A549 (cell line): Measurements from ENCODE around the gene TAF3. TPM values are rescaled to one million over a fixed set of nuclear protein-coding genes. Genes with fewer than 3 reads are reported as not detected.

Source experiments
- ATAC-seq, 2 experiments: fragments of 200-7000 bp in 1 of 2; fragments of >200 bp in 1 of 2; cut with Nextera tagmentation in 1 of 2; cut with Tn5 transposase in 1 of 2; 3 replicates each; pipeline versions ENCODE4 v1.8.0 to v1.9.1; 2018 to 2020; ENCODE audit warnings: mild to moderate bottlenecking in 1 of 2, moderate library complexity in 1 of 2
- CTCF ChIA-PET: fragments of 300-600 bp; sonication (Branson Sonifier 250); formaldehyde crosslinking; extraction: SDS; loops from one replicate; lab custom pipeline; 2021; ENCODE audit warnings: antibody characterized with exemption, inconsistent platforms; lab: Yijun Ruan, JAX
- POLR2A ChIA-PET: fragments of 350-600 bp; formaldehyde crosslinking; extraction: SDS; loops from one replicate; lab custom pipeline; 2021; ENCODE audit warnings: antibody characterized with exemption, inconsistent platforms; lab: Yijun Ruan, JAX
- DNase-seq, 2 experiments: peaks; one replicate each; pipeline versions ENCODE4 v3.0.0 to v3.0.0-alpha.2; 2011 to 2016; ENCODE audit warnings: low read depth in 1 of 2, low spot score in 1 of 2
- FAIRE-seq: peaks from 2 replicates; lab custom pipeline; 2011; peaks lifted over from hg19 to GRCh38; lab: Jason Lieb, UNC
- H3K27ac ChIP-seq, 2 experiments: fragments of >200 bp; sonication (Bioruptor Twin); formaldehyde crosslinking; 3 replicates each; pipeline ENCODE4 v1.5.1; 2016 to 2017
- H3K4me1 ChIP-seq: fragments of >200 bp; sonication (Bioruptor Twin); formaldehyde crosslinking; 3 replicates; pipeline ENCODE4 v1.6.1; 2016
- H3K4me2 ChIP-seq: fragments of >200 bp; sonication (Bioruptor Twin); formaldehyde crosslinking; 3 replicates; pipeline ENCODE4 v1.6.1; 2016
- H3K4me3 ChIP-seq: fragments of >200 bp; sonication (Bioruptor Twin); formaldehyde crosslinking; 3 replicates; pipeline ENCODE4 v1.5.1; 2016
- H3K9me3 ChIP-seq: fragments of >200 bp; sonication (Bioruptor Twin); formaldehyde crosslinking; 3 replicates; pipeline ENCODE4 v1.6.1; 2016
- CBX2 ChIP-seq: fragments of 200-600 bp; sonication (generic); IDR thresholded peaks from 2 replicates; pipeline ENCODE4 v1.6.1; 2016; ENCODE audit warnings: low read depth, mild to moderate bottlenecking, borderline replicate concordance
- CEBPB ChIP-seq, 2 experiments: fragments of >200 bp in 1 of 2; sonication (Bioruptor Twin) in 1 of 2; formaldehyde crosslinking in 1 of 2; IDR thresholded peaks; 2 replicates each; pipeline ENCODE4 v1.6.1; 2012 to 2016
- EHMT2 ChIP-seq: fragments of 200-600 bp; sonication (generic); IDR thresholded peaks from 2 replicates; pipeline ENCODE4 v1.6.1; 2016; ENCODE audit warnings: antibody characterized with exemption, low read depth, mild to moderate bottlenecking, moderate library complexity
- FOSL2 ChIP-seq, 2 experiments: fragments of 450-650 bp in 1 of 2; fragments of >200 bp in 1 of 2; sonication (Bioruptor Twin) in 1 of 2; formaldehyde crosslinking; IDR thresholded peaks; 2 replicates each; pipeline versions ENCODE4 v1.5.0 to v1.6.1; 2016 to 2020; ENCODE audit warnings: mild to moderate bottlenecking in 1 of 2, moderate library complexity in 1 of 2
- GATA3 ChIP-seq: IDR thresholded peaks from 2 replicates; pipeline ENCODE4 v1.6.1; 2012; ENCODE audit warnings: borderline replicate concordance
- KDM5A ChIP-seq: fragments of 200-600 bp; sonication (generic); IDR thresholded peaks from 2 replicates; pipeline ENCODE4 v1.6.1; 2016; ENCODE audit warnings: antibody characterized with exemption, mild to moderate bottlenecking
- MAFK ChIP-seq: fragments of 450-650 bp; IDR thresholded peaks from 2 replicates; pipeline ENCODE4 v1.6.1; 2014; ENCODE audit not compliant: partially characterized antibody
- NR3C1 ChIP-seq: fragments of >200 bp; sonication (Bioruptor Twin); formaldehyde crosslinking; IDR thresholded peaks from 3 replicates; pipeline ENCODE4 v1.6.1; 2017
- POLR2AphosphoS2 ChIP-seq: conservative IDR thresholded peaks from 2 replicates; pipeline ENCODE4 v1.6.1; 2012; ENCODE audit warnings: low read length, improper control_type of control experiment, inconsistent platforms
- RARB ChIP-seq: fragments of 250-450 bp; sonication (Bioruptor Pico); IDR thresholded peaks from 2 replicates; pipeline ENCODE4 v1.8.0; 2021; ENCODE audit warnings: mild to moderate bottlenecking, moderate library complexity
- RCOR1 ChIP-seq: fragments of 150-350 bp; IDR thresholded peaks from 2 replicates; pipeline ENCODE4 v1.6.1; 2014; ENCODE audit warnings: antibody characterized with exemption, low read length, low read depth
- RNF2 ChIP-seq: fragments of 200-600 bp; sonication (generic); IDR thresholded peaks from 2 replicates; pipeline ENCODE4 v1.6.1; 2016; ENCODE audit warnings: low read depth, mild to moderate bottlenecking, antibody characterized with exemption, moderate library complexity, borderline replicate concordance
- SREBF2 ChIP-seq: fragments of 450-650 bp; IDR thresholded peaks from 2 replicates; pipeline ENCODE4 v1.6.1; 2014; ENCODE audit warnings: mild to moderate bottlenecking, moderate library complexity
- TP53 ChIP-seq: fragments of 250-450 bp; sonication (Bioruptor Pico); IDR thresholded peaks from 2 replicates; pipeline ENCODE4 v1.5.0; 2021; ENCODE audit warnings: mild to moderate bottlenecking, moderate library complexity
- ZC3H11A ChIP-seq: fragments of 450-650 bp; IDR thresholded peaks from 2 replicates; pipeline ENCODE4 v1.6.1; 2014; ENCODE audit warnings: antibody characterized with exemption, mild to moderate bottlenecking
- ZSCAN20 ChIP-seq: fragments of 250-450 bp; sonication (Bioruptor Pico); IDR thresholded peaks from 2 replicates; pipeline ENCODE4 v1.8.0; 2022; ENCODE audit warnings: mild to moderate bottlenecking, moderate library complexity
- WGBS: methylation state at CpG from one replicate; pipeline ENCODE4 v1.1.6; 2017; ENCODE audit errors: missing lambda C conversion rate; 5-methylcytosine and 5-hydroxymethylcytosine counted together
- polyA plus RNA-seq, 4 experiments: library from polyadenylated mRNA; depleted of rRNA in 3 of 4; stranded (reverse); fragments of >200 nt; fragmentation: RNase III in 1 of 4; extraction: RNeasy Plus Mini Kit Qiagen cat#74134 plus additional on column Dnase treatment in 1 of 4; gene quantifications; 2 replicates in 3 of 4; 3 replicates in 1 of 4; pipeline ENCODE4 v1.2.3, GENCODE V29; 2011 to 2017
- TF ChIP-seq, protein P1 (sequence below): IDR thresholded peaks from 2 replicates; pipeline ENCODE4 v1.6.1; 2012
- TF ChIP-seq, protein P2 (sequence below): fragments of 250-450 bp; sonication (Bioruptor Pico); IDR thresholded peaks from 2 replicates; pipeline ENCODE4 v1.5.0; 2020; ENCODE audit warnings: low read depth, mild to moderate bottlenecking, moderate library complexity
- TF ChIP-seq, protein P3 (sequence below): IDR thresholded peaks from 2 replicates; pipeline ENCODE4 v1.6.1; 2012; ENCODE audit warnings: low read depth, borderline replicate concordance
- TF ChIP-seq, protein P4 (sequence below): fragments of >200 bp; sonication (Bioruptor Twin); formaldehyde crosslinking; IDR thresholded peaks from 3 replicates; pipeline ENCODE4 v1.5.1; 2016
- TF ChIP-seq, protein P5 (sequence below): fragments of 200-600 bp; sonication (generic); IDR thresholded peaks from 2 replicates; pipeline ENCODE4 v1.6.1; 2016; ENCODE audit warnings: antibody characterized with exemption, mild to moderate bottlenecking, moderate library complexity

Gene TAF3
- polyA plus RNA-seq, 2 of the 4 experiments (the other 2 are of a cell fraction): 5.7 to 6.1 TPM

DNA sequence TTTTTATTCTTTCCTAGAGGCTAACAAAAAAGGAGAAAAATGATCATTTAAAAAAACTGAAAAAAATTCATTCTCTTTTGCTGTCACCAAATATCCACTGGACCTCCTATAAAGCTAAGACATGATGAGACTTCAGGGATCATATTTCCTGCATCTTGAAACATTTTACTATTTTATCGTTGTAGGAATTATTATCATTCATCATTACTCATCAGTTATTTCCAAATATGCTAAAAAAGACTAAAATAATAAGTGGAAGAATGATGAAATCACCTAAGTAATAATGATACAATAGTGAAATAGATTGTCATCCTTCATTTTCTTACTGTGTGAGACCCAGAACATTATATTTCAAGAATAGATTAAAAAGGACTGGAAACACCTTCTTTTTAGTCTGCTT lies 28.3 kb downstream of the TAF3 start (continued):
- TF ChIP-seq, protein P1, sequence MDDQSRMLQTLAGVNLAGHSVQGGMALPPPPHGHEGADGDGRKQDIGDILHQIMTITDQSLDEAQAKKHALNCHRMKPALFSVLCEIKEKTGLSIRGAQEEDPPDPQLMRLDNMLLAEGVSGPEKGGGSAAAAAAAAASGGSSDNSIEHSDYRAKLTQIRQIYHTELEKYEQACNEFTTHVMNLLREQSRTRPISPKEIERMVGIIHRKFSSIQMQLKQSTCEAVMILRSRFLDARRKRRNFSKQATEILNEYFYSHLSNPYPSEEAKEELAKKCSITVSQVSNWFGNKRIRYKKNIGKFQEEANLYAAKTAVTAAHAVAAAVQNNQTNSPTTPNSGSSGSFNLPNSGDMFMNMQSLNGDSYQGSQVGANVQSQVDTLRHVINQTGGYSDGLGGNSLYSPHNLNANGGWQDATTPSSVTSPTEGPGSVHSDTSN: no peak
- TF ChIP-seq MAFK: no peak
- TF ChIP-seq, protein P2, sequence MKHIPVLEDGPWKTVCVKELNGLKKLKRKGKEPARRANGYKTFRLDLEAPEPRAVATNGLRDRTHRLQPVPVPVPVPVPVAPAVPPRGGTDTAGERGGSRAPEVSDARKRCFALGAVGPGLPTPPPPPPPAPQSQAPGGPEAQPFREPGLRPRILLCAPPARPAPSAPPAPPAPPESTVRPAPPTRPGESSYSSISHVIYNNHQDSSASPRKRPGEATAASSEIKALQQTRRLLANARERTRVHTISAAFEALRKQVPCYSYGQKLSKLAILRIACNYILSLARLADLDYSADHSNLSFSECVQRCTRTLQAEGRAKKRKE: no peak
- TF ChIP-seq KDM5A: no peak
- TF ChIP-seq RCOR1: no peak
- no peak for TF ChIP-seq CBX2
- no peak for TF ChIP-seq FOSL2 (IDR thresholded peaks at IDR 0.05)
- no peak for TF ChIP-seq FOSL2 (CRISPR knock-in tag; IDR thresholded peaks at IDR 0.05)
- TF ChIP-seq, all 56 proteins: peak for 0

DNA sequence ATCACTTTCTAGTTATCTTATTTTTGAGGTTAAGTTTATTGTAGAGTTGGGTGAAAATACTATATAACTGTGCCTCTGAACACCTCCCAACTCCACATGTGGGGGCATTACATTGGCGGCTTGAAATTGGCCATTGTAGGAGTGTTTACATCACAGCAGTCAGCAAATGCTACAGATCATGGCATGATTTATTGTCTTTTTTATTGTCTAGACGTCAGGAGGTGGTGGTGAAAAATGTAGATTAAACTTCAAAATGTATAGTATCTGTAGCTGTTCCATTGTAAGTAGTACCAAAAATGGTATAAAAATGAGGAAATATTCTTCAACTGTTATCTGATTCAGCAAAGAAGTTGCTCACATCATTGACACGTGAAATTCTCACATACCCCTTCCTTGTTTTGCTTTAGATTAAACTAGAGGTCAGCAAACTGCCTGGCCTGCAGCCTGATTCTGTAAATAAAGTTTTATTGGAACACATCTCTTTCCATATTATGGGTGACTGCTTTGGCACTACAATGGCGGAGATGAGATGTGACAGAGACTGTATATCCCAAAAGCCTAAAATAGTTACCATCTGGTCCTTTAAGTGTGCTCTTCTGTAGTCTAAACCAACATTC lies 35.0 kb downstream of the TAF3 start:
- H3K4me3 ChIP-seq: no peak overlapping the region
- ChIA-PET CTCF (interaction anchor here (1.6 kb wide), 1 partner anchor 328 kb away, joined by 4 read pairs; no protein-coding TSS in a partner anchor), POLR2A (no interaction called here)
- H3K9me3 ChIP-seq: no peaks in the 10 kb centered on the region
- WGBS: 69% methylated on average over 4 of the region's 4 CpGs
- H3K27ac ChIP-seq: no peak overlapping the region
- no peak for DNase-seq
- no peak for FAIRE-seq
- TF ChIP-seq RNF2: no peak
- TF ChIP-seq, protein P3, sequence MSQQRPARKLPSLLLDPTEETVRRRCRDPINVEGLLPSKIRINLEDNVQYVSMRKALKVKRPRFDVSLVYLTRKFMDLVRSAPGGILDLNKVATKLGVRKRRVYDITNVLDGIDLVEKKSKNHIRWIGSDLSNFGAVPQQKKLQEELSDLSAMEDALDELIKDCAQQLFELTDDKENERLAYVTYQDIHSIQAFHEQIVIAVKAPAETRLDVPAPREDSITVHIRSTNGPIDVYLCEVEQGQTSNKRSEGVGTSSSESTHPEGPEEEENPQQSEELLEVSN: no peak
- peaks cover 28% of the 10 kb centered on the region for H3K4me1 ChIP-seq
- peak overlapping the region; percentile 15; the same call in 2 of the 3 replicates for H3K4me2 ChIP-seq
- ATAC-seq: no peak

DNA sequence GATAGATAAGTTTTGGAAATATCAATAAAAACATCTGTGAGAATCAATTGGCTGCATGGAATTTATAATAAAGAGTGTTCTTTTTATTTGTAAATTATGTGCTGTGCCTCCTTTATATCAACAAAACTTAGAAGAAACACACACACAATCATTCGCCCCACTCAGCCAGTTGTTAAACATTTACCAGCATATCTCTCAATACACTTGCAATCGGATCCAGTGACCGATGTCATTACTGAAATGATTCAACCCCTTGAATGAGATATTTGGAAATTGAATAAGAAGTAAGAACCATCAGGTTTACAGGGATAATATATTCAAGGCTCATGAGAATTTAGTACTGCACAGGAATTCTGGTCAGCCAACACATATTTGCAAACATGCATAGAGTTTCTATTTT lies 35.6 kb downstream of the TAF3 start:
- Histone ChIP-seq H3K4me3 (no peak overlapping the region), H3K4me2 (peak overlapping the region; percentile 15; the same call in 2 of the 3 replicates), H3K27ac (no peak overlapping the region), H3K4me1 (peaks cover 28% of the 10 kb centered on the region), H3K9me3 (no peaks in the 10 kb centered on the region)
- WGBS: 22% methylated on average over 3 of the region's 3 CpGs
- DNase-seq: no peak
- TF ChIP-seq GATA3 (no peak), NR3C1 (no peak)
- FAIRE-seq: no peak
- ATAC-seq: no peak
- ChIA-PET CTCF (interaction anchor here (1.6 kb wide), 1 partner anchor 328 kb away, joined by 4 read pairs; no protein-coding TSS in a partner anchor), POLR2A (no interaction called here)

DNA sequence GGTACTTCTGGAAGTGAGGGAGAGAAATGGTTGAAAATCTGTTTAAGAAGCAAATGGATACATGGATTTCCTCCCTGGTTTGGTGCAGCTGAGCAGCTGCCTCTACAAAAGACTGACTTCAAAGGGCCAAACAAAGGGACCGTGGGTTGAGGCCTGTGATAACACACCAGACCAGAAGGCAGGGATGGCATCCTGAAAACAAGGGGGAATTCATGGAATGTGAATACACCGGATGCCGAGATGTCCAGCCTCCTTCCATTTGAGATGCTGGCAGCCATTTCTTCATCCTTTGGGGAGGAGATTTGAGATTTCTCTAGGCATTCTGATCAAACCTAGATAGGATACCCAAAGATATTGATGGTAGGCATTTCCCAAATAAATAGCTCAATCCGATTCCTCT lies 36.9 kb downstream of the TAF3 start:
- CTCF ChIA-PET: interaction anchor here (0.6 to 0.7 kb wide), 2 partner anchors 168 to 217 kb away, joined by 3 to 5 read pairs; no protein-coding TSS in a partner anchor
- ATAC-seq (no peak), DNase-seq (no peak), FAIRE-seq (no peak)
- H3K27ac ChIP-seq: no peak overlapping the region
- peaks cover 6% of the 10 kb centered on the region; the same call in 1 of the 3 replicates for H3K9me3 ChIP-seq
- POLR2A ChIA-PET: no interaction called here
- H3K4me3 ChIP-seq: no peak overlapping the region
- TF ChIP-seq, protein P4, sequence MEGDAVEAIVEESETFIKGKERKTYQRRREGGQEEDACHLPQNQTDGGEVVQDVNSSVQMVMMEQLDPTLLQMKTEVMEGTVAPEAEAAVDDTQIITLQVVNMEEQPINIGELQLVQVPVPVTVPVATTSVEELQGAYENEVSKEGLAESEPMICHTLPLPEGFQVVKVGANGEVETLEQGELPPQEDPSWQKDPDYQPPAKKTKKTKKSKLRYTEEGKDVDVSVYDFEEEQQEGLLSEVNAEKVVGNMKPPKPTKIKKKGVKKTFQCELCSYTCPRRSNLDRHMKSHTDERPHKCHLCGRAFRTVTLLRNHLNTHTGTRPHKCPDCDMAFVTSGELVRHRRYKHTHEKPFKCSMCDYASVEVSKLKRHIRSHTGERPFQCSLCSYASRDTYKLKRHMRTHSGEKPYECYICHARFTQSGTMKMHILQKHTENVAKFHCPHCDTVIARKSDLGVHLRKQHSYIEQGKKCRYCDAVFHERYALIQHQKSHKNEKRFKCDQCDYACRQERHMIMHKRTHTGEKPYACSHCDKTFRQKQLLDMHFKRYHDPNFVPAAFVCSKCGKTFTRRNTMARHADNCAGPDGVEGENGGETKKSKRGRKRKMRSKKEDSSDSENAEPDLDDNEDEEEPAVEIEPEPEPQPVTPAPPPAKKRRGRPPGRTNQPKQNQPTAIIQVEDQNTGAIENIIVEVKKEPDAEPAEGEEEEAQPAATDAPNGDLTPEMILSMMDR: no peak
- TF ChIP-seq TP53 (no peak), EHMT2 (no peak), ZC3H11A (no peak), POLR2AphosphoS2 (no peak), CEBPB (IDR thresholded peaks at IDR 0.05) (no peak), ZSCAN20 (CRISPR knock-in tag) (no peak), RARB (no peak), SREBF2 (no peak)
- TF ChIP-seq, protein P3: no peak
- TF ChIP-seq, protein P5, sequence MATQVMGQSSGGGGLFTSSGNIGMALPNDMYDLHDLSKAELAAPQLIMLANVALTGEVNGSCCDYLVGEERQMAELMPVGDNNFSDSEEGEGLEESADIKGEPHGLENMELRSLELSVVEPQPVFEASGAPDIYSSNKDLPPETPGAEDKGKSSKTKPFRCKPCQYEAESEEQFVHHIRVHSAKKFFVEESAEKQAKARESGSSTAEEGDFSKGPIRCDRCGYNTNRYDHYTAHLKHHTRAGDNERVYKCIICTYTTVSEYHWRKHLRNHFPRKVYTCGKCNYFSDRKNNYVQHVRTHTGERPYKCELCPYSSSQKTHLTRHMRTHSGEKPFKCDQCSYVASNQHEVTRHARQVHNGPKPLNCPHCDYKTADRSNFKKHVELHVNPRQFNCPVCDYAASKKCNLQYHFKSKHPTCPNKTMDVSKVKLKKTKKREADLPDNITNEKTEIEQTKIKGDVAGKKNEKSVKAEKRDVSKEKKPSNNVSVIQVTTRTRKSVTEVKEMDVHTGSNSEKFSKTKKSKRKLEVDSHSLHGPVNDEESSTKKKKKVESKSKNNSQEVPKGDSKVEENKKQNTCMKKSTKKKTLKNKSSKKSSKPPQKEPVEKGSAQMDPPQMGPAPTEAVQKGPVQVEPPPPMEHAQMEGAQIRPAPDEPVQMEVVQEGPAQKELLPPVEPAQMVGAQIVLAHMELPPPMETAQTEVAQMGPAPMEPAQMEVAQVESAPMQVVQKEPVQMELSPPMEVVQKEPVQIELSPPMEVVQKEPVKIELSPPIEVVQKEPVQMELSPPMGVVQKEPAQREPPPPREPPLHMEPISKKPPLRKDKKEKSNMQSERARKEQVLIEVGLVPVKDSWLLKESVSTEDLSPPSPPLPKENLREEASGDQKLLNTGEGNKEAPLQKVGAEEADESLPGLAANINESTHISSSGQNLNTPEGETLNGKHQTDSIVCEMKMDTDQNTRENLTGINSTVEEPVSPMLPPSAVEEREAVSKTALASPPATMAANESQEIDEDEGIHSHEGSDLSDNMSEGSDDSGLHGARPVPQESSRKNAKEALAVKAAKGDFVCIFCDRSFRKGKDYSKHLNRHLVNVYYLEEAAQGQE: no peak
- H3K4me2 ChIP-seq: no peak overlapping the region
- WGBS: 94% methylated on average over 4 of the region's 4 CpGs
- peaks cover 28% of the 10 kb centered on the region for H3K4me1 ChIP-seq
